ENCODE results near the gene PLEKHG3.

DNA sequence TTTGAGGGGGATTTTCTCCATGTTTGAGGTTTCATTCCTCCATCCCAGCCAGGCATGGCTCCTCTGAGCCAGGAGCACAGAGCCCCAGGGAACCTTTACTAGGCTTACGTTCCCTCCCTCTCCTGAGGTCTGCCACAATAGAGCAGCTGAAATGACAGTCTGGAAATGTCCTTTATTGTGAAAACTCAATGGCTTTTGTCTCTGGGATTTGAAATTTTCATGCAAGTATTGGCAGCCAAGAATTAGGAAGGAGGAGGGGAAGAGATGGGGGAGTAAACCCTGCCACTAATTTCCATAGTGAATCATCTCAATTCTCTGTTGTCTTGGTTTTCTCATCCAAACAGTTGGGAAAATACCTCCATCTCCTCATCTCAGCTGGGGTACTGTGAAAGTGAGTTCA, 2.6 kb upstream of the PLEKHG3 start:
- TF ChIP-seq, protein P1, sequence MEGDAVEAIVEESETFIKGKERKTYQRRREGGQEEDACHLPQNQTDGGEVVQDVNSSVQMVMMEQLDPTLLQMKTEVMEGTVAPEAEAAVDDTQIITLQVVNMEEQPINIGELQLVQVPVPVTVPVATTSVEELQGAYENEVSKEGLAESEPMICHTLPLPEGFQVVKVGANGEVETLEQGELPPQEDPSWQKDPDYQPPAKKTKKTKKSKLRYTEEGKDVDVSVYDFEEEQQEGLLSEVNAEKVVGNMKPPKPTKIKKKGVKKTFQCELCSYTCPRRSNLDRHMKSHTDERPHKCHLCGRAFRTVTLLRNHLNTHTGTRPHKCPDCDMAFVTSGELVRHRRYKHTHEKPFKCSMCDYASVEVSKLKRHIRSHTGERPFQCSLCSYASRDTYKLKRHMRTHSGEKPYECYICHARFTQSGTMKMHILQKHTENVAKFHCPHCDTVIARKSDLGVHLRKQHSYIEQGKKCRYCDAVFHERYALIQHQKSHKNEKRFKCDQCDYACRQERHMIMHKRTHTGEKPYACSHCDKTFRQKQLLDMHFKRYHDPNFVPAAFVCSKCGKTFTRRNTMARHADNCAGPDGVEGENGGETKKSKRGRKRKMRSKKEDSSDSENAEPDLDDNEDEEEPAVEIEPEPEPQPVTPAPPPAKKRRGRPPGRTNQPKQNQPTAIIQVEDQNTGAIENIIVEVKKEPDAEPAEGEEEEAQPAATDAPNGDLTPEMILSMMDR (conservative IDR thresholded peaks at IDR 0.05; ENCODE audit: low read length) = no peak
- no peak for TF ChIP-seq EZH2phosphoT487 (IDR thresholded peaks at IDR 0.05; ENCODE audit: borderline replicate concordance, low read depth, low read length)

All from OCI-LY7 (cell line).